Muscle layer of duodenum (tissue), 2 donors: ENCODE data around the gene BYSL.
"Not testable (repeated sequence)": the region's sequence is repeated elsewhere in the genome, so short reads cannot be mapped to it uniquely, and the experiment has no call there.

Source experiments
- H3K27ac ChIP-seq: one replicate; pipeline ENCODE4 v1.7.0; 2013; ENCODE audit warnings: mild to moderate bottlenecking, low read length
- H3K27me3 ChIP-seq: one replicate; pipeline ENCODE4 v1.7.0; 2013; ENCODE audit warnings: low read depth, mild to moderate bottlenecking, control low read depth, low read length
- H3K36me3 ChIP-seq, 2 donors: one replicate each; pipeline ENCODE4 v1.7.0; 2013; ENCODE audit warnings: low read length in 2 of 2, control low read depth in 1 of 2, mild to moderate bottlenecking in 1 of 2; ENCODE audit not compliant: insufficient read depth in 2 of 2, control insufficient read depth in 1 of 2
- H3K4me1 ChIP-seq, 2 donors: one replicate each; pipeline ENCODE4 v1.7.0; 2013; ENCODE audit warnings: low read length in 2 of 2, mild to moderate bottlenecking in 2 of 2, control low read depth in 1 of 2, moderate library complexity in 1 of 2; ENCODE audit not compliant: insufficient read depth in 2 of 2, control insufficient read depth in 1 of 2
- H3K4me3 ChIP-seq, 2 donors: one replicate each; pipeline ENCODE4 v1.7.0; 2013; ENCODE audit warnings: low read length in 2 of 2, low read depth in 1 of 2, mild to moderate bottlenecking in 1 of 2
- H3K9me3 ChIP-seq, 2 donors: one replicate each; pipeline ENCODE4 v1.7.0; 2013; ENCODE audit warnings: low read length in 2 of 2, control low read depth in 1 of 2, mild to moderate bottlenecking in 1 of 2; ENCODE audit not compliant: control insufficient read depth in 1 of 2
- donor health status: healthy.

The BYSL gene

DNA sequence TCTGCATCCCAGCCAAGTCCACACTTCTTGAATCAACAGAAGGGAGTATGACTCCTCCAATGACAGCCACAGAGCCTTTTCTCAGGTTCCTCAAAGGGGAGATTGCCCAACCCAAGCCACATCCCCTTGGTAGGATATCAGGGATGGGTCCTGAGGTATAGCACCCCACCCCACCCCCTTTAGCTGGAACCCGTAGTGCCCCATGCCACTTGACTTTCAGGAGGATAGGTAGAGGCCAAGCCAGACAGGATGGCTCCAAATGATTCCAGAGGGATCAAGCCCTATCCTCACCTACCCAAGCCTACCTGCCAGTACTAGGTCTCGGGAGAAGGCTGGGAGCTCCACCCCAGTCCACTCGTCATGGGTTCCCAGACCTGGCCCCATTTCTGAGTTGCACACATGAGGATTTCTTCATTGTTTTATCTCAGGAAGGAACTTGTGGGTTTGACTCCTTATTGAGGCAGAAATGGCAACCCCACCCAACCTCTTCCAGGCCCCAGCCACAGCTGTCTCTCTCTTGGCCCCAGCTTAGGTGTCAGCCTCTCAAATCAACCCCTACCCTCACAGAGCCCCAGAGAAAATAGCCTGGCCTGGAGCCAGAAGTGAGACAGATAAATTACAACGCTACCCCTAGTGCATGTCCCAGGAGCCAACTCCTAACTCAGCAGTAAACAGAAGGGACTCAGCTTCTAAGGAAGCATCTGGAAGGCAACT is 16.7 kb downstream of the BYSL start:
- Histone ChIP-seq H3K36me3 (peaks cover 32 to 35% of the 10 kb centered on the region in 2 donors), H3K9me3 (no peaks in the 10 kb centered on the region), H3K4me3 (no peak overlapping the region), H3K27ac (peak overlapping the region; percentile 51), H3K27me3 (no peaks in the 10 kb centered on the region), H3K4me1 (peaks cover 21 to 57% of the 10 kb centered on the region in 2 donors)

DNA sequence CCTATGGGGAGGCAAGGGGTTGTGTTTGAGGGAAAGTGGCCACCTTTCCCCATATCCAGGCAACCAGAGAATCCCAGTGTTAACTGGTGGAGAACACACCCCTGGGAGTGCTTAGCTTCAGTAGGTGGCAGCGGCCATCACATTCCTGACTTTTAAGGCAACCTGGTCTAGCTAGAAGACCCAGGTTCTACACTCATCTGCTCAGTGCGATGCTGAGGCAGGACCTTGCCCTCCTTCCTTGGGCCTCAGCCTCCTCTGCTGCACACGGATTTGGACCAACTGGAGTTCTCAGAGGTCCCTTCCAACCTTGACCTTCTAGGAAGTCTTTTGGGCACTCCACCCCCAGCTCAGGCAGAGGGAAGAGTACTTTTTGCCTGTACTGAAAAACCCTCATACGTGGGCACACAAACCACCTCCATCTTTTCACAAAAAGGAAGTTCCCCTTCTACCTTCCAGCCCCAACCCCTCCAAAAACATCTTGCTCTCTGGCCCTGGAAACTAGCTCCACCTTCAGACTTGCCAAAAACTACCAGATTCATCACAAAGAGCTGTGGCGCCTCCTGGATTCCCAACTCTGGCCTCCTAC is 17.4 kb downstream of the BYSL start:
- H3K4me1 ChIP-seq: peaks cover 21 to 57% of the 10 kb centered on the region in 2 donors
- peaks cover 29 to 32% of the 10 kb centered on the region in 2 donors for H3K36me3 ChIP-seq
- no peaks in the 10 kb centered on the region for H3K27me3 ChIP-seq
- H3K9me3 ChIP-seq: no peaks in the 10 kb centered on the region
- peak overlapping the region; percentile 25 for H3K27ac ChIP-seq
- peak overlapping the region in 1 of 2 donors; percentile 97 for H3K4me3 ChIP-seq

DNA sequence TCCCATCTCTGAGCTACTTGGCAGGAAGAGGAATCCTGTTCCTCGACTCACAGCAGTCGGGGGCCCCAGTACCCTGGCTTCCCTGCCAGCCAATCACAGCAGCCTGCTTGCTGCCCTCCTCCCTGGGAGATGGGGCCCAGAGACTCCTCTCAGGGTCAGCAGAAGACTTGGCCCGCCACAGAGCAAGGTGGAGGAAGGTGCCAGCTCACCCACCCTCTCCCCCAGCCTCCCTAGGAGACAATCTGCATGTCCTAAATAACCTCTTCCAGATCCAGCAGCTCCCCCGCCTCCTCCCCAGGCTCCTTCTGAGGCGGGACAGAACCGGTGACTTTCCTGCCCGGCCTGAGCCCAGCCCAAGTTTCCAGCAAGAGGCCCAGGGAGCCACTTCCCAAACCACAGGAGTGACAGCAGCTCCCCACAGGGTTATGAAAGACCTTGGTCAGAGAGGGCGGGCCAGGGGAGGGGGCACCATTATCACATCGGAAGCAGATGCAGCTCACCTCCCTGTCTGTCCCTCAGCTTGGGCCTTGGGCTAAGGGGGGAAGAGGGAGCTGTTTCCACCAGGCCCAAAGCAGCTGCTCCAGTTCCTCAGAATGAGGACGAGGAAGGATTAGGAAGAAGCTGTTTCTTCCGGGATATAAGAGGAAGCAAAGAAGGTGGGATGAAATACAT is 18.0 kb downstream of the BYSL start:
- peak overlapping the region; percentile 82 to 97 for H3K4me3 ChIP-seq
- H3K27me3 ChIP-seq: no peaks in the 10 kb centered on the region
- H3K4me1 ChIP-seq: peaks cover 21 to 57% of the 10 kb centered on the region in 2 donors
- peaks cover 24 to 26% of the 10 kb centered on the region in 2 donors for H3K36me3 ChIP-seq
- H3K27ac ChIP-seq: peak overlapping the region; percentile 68
- H3K9me3 ChIP-seq: no peaks in the 10 kb centered on the region

DNA sequence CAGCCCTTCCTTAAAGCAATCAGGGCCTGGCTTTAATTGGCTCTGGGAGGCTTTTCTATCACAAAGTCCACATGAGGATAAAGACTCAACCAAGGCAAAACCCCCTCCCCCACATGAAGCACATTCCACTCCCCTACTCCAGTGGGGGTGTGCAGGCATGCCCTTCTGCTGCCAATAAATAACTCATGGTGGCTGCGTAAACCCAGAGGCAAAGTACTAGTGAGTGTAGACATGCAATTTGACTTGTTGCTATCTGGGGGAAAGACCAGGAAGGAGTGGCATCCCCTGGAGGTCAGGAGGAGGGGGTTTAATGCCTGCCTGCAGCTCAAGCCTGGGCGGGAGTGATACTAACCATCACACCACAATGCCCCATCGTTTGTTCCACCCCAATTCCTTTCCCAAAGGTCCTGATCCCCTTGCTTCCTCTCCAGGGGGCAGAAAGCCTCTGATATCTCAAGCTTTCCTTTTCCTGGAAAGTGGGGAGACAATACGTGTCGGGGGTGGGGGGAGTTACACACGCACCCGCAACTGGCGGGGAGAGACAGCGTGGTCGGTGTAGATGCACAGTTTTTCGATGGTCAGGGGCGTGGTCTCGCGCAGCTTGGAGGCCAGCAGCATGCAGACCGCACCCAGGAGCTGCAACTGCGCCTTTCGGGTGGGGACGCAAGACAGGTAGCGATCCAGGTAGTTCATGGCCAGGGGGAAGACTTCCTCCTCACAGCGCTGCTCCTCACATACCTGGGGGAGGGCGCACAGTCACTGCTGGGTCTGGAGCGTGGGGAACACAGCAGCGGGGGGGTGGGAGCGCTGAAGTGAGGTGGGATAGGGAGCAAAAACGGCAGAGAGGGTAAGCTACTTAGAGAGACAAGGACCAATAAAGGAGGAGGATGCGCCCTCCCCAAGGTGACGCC is 18.8 kb downstream of the BYSL start:
- peaks cover 21 to 57% of the 10 kb centered on the region in 2 donors for H3K4me1 ChIP-seq

DNA sequence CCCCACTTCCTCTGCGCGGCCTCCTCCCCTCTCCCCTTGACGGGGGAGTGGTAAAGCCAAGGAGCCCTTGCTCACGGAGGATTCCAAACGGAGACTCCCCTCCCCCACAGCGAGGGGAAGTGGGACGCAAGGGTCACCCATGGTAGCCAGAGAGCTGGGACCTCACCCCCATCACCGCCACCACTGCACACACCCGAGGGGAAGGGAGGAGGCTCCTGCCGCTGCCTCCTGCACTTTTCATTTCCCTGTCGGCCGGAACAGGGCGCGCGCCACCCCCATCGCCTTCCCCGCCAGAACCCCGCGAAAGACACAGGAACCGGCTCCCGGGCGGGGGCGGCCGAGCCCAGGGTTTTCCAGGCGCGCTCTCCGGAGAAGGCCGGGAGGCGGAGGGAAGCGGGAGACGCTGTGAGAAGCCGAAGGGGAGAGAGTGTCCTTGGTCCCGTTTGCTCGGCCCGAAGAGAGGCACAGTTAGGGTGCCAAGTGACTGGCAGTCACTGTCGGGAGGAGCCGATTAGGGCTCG is 19.5 kb downstream of the BYSL start:
- Histone ChIP-seq H3K27ac (peak overlapping the region; percentile 68), H3K27me3 (no peaks in the 10 kb centered on the region), H3K4me1 (peaks cover 21 to 56% of the 10 kb centered on the region in 2 donors), H3K4me3 (peak overlapping the region; percentile 82 to 97), H3K36me3 (peaks cover 9 to 11% of the 10 kb centered on the region in 2 donors), H3K9me3 (no peaks in the 10 kb centered on the region)

More for the DNA sequence above, 18.8 kb downstream of the BYSL start:
- Histone ChIP-seq H3K27me3 (no peaks in the 10 kb centered on the region), H3K36me3 (peaks cover 17 to 18% of the 10 kb centered on the region in 2 donors), H3K9me3 (no peaks in the 10 kb centered on the region), H3K4me3 (peak overlapping the region; percentile 82 to 97), H3K27ac (peak overlapping the region; percentile 68)

DNA sequence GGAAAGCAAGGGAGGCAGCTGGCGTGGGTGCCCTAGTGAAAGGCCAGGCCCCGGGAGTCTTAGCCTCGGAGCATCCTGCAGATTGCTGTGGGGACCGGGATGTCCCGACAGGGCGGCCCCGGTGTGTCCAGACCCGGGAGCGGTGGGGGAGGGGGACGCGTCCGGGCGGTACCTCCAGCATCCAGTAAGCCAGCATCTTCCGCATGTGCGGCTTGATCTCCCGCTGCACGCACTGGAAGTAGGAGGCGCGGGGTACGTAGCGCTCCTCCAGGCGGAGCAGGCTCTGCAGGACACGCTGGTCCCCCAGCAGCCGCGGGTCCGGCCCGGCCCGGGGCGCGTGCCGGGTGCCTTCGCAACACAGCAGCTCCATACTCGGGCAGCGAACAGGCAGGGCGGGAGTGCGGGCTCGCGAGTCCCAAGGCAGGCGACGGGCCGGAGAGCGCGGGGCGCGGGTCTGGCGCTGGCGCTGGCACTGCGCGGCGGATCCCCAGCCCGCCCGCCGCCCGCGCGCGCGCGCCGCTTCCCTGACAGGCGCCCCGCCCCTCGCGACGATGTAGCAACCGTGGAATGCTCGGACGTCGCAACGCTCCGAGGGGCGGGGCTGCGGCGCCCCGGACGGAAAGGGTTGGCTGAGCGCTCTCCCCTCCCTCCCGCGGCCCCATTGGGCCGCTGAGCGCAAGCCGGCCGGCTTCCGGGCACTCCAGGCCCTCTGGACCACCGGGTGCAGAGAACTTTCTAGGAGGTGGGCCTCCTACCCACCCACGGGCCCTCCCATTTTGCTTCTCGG is 20.2 kb downstream of the BYSL start, which contains the start of gene CCND3:
Gene CCND3 (minus strand): TSS at position 529 of the 787 bp plus-strand sequence. CDS start 159 bp downstream, at position 370.
- peak within 1 kb of the TSS; percentile 82 to 97 for H3K4me3 ChIP-seq
- H3K27ac ChIP-seq: peak within 1 kb of the TSS; percentile 87
- H3K9me3 ChIP-seq: no peaks in the 10 kb centered on the region
- H3K36me3 ChIP-seq: peaks cover 7% of the 10 kb centered on the region in 2 donors
- no peaks in the 10 kb centered on the region for H3K27me3 ChIP-seq
- peaks cover 21 to 49% of the 10 kb centered on the region in 2 donors for H3K4me1 ChIP-seq

DNA sequence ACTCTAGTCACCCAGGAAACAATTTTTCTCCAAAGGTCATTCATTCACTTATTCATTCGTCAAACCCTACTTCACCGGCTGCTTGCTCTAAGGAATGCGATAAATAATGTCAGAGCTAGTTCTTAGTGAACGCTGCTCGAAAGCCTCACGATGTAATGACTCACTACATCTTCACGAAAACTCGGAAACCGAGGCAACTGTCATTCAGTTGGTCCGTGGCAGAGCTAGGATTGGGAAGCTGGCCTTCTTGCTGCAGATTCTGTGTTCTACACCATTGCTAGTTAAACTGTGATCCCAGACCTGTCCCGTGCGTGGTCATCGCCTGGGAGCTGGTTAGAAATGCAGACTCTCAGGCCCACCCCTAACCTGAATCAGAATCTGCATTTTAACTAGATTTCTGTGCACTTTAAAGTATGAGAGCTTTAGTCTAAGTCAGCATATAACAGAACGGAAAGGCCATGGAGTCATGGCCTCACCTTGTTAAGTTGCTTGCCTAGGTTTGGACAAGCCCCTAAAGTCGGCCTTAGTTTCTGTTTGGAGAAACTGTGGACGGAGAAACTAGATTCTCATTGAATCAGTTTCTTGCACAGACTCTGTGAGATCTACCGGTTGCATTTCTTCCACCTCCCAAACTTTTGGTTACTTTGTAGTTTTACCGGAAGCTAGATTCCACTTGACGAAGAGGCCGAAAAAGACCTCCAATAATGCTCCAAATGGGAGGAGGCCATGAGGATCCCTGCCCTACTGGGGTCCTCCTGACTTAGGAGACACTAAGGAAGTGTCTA is 21.0 kb downstream of the BYSL start:
- peaks cover 21 to 41% of the 10 kb centered on the region in 2 donors for H3K4me1 ChIP-seq
- no peaks in the 10 kb centered on the region for H3K9me3 ChIP-seq
- H3K27ac ChIP-seq: peak overlapping the region; percentile 87
- no peaks in the 10 kb centered on the region for H3K27me3 ChIP-seq
- peak overlapping the region; percentile 78 to 97 for H3K4me3 ChIP-seq
- peaks cover 0 to 2% of the 10 kb centered on the region in 2 donors for H3K36me3 ChIP-seq

DNA sequence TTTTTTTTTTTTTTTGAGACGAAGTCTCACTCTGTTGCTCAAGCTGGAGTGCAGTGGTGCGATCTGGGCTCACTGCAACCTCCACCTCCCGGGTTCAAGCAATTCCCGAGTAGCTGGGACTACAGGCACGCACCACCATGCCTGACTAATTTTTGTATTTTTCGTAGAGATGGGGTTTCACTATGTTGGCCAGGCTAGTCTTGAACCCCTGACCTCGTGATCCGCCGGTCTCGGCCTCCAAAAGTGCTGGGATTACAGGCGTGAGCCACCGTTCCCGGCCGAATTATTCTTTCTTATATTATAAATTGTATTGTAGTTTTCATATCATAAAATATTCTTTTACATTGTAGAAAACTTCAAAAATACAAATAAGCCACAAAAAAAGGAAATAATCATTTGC is 21.6 kb downstream of the BYSL start:
- not testable (repeated sequence) for H3K36me3 ChIP-seq, H3K27ac ChIP-seq, H3K27me3 ChIP-seq, H3K4me3 ChIP-seq, H3K9me3 ChIP-seq
- H3K4me1 ChIP-seq: peaks cover 21 to 35% of the 10 kb centered on the region in 2 donors

DNA sequence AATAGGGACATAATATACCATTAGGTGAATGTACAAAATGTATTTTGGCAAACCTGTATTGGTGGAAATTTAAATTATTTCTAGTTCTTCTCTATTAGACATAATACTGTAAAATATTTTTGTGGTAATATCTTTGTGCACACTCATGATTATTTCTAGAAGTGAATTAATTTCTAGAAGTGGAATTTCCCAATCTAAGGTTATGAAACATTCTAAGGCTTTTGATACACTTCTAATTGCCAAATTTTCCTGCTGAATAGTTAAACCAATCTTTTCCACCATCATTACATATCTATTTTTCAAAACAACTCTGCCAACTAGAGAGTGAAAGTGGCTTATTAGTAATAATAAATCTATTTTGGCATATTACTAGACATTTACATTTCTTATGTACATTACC is 22.2 kb downstream of the BYSL start:
- H3K27me3 ChIP-seq: no peaks in the 10 kb centered on the region
- peaks cover 16 to 30% of the 10 kb centered on the region in 2 donors for H3K4me1 ChIP-seq
- no peaks in the 10 kb centered on the region for H3K36me3 ChIP-seq
- H3K27ac ChIP-seq: no peak overlapping the region
- H3K9me3 ChIP-seq: no peaks in the 10 kb centered on the region
- H3K4me3 ChIP-seq: no peak overlapping the region
